A549 (cell line): ENCODE results near the gene ELL. TPM values are rescaled to one million over a fixed set of nuclear protein-coding genes. Genes with fewer than 3 reads are reported as not detected.

Source experiments
- ATAC-seq, 2 experiments: fragments of 200-7000 bp in 1 of 2; fragments of >200 bp in 1 of 2; cut with Nextera tagmentation in 1 of 2; cut with Tn5 transposase in 1 of 2; 3 replicates each; pipeline versions ENCODE4 v1.8.0 to v1.9.1; 2018 to 2020; ENCODE audit warnings: mild to moderate bottlenecking in 1 of 2, moderate library complexity in 1 of 2
- CTCF ChIA-PET: fragments of 300-600 bp; sonication (Branson Sonifier 250); formaldehyde crosslinking; extraction: SDS; loops from one replicate; lab custom pipeline; 2021; ENCODE audit warnings: antibody characterized with exemption, inconsistent platforms; lab: Yijun Ruan, JAX
- POLR2A ChIA-PET: fragments of 350-600 bp; formaldehyde crosslinking; extraction: SDS; loops from one replicate; lab custom pipeline; 2021; ENCODE audit warnings: antibody characterized with exemption, inconsistent platforms; lab: Yijun Ruan, JAX
- DNase-seq, 2 experiments: peaks; one replicate each; pipeline versions ENCODE4 v3.0.0 to v3.0.0-alpha.2; 2011 to 2016; ENCODE audit warnings: low read depth in 1 of 2, low spot score in 1 of 2
- FAIRE-seq: peaks from 2 replicates; lab custom pipeline; 2011; peaks lifted over from hg19 to GRCh38; lab: Jason Lieb, UNC
- H3K27ac ChIP-seq, 2 experiments: fragments of >200 bp; sonication (Bioruptor Twin); formaldehyde crosslinking; 3 replicates each; pipeline ENCODE4 v1.5.1; 2016 to 2017
- H3K4me1 ChIP-seq: fragments of >200 bp; sonication (Bioruptor Twin); formaldehyde crosslinking; 3 replicates; pipeline ENCODE4 v1.6.1; 2016
- H3K4me2 ChIP-seq: fragments of >200 bp; sonication (Bioruptor Twin); formaldehyde crosslinking; 3 replicates; pipeline ENCODE4 v1.6.1; 2016
- H3K4me3 ChIP-seq: fragments of >200 bp; sonication (Bioruptor Twin); formaldehyde crosslinking; 3 replicates; pipeline ENCODE4 v1.5.1; 2016
- H3K9me3 ChIP-seq: fragments of >200 bp; sonication (Bioruptor Twin); formaldehyde crosslinking; 3 replicates; pipeline ENCODE4 v1.6.1; 2016
- BHLHE40 ChIP-seq: IDR thresholded peaks from 2 replicates; pipeline ENCODE4 v1.6.1; 2012; ENCODE audit warnings: low read depth, low read length, inconsistent platforms
- CBX8 ChIP-seq: fragments of 200-600 bp; sonication (generic); IDR thresholded peaks from 2 replicates; pipeline ENCODE4 v1.6.1; 2016
- CEBPB ChIP-seq, 2 experiments: fragments of >200 bp in 1 of 2; sonication (Bioruptor Twin) in 1 of 2; formaldehyde crosslinking in 1 of 2; IDR thresholded peaks; 2 replicates each; pipeline ENCODE4 v1.6.1; 2012 to 2016
- EHF ChIP-seq: fragments of 250-450 bp; sonication (Bioruptor Pico); IDR thresholded peaks from 2 replicates; pipeline ENCODE4 v1.5.0; 2020; ENCODE audit warnings: mild to moderate bottlenecking
- EP300 ChIP-seq, 2 experiments: fragments of >200 bp; sonication (Bioruptor Twin); formaldehyde crosslinking; IDR thresholded peaks; 2 replicates in 1 of 2; 3 replicates in 1 of 2; pipeline ENCODE4 v1.6.1; 2016 to 2017
- FOSB ChIP-seq: fragments of 250-450 bp; sonication (Bioruptor Pico); IDR thresholded peaks from 2 replicates; pipeline ENCODE4 v1.5.0; 2020; ENCODE audit warnings: mild to moderate bottlenecking, moderate library complexity
- FOSL2 ChIP-seq, 2 experiments: fragments of 450-650 bp in 1 of 2; fragments of >200 bp in 1 of 2; sonication (Bioruptor Twin) in 1 of 2; formaldehyde crosslinking; IDR thresholded peaks; 2 replicates each; pipeline versions ENCODE4 v1.5.0 to v1.6.1; 2016 to 2020; ENCODE audit warnings: mild to moderate bottlenecking in 1 of 2, moderate library complexity in 1 of 2
- FOXS1 ChIP-seq: fragments of 250-450 bp; sonication (Bioruptor Pico); IDR thresholded peaks from 2 replicates; pipeline ENCODE4 v1.5.0; 2020; ENCODE audit warnings: mild to moderate bottlenecking, moderate library complexity
- GATA3 ChIP-seq: IDR thresholded peaks from 2 replicates; pipeline ENCODE4 v1.6.1; 2012; ENCODE audit warnings: borderline replicate concordance
- HDAC2 ChIP-seq: fragments of 200-600 bp; sonication (generic); IDR thresholded peaks from 2 replicates; pipeline ENCODE4 v1.6.1; 2016
- HOXA7 ChIP-seq: fragments of 250-450 bp; sonication (Bioruptor Pico); IDR thresholded peaks from 2 replicates; pipeline ENCODE4 v1.5.0; 2020; ENCODE audit warnings: mild to moderate bottlenecking, moderate library complexity
- HOXB13 ChIP-seq: fragments of 250-450 bp; sonication (Bioruptor Pico); IDR thresholded peaks from 2 replicates; pipeline ENCODE4 v1.5.0; 2020; ENCODE audit warnings: low read depth, mild to moderate bottlenecking, moderate library complexity
- HOXB5 ChIP-seq: fragments of 250-450 bp; sonication (Bioruptor Pico); IDR thresholded peaks from 2 replicates; pipeline ENCODE4 v1.5.0; 2020; ENCODE audit warnings: mild to moderate bottlenecking, moderate library complexity
- JUNB ChIP-seq: fragments of >200 bp; sonication (Bioruptor Twin); formaldehyde crosslinking; IDR thresholded peaks from 2 replicates; pipeline ENCODE4 v1.6.1; 2016
- MAFK ChIP-seq: fragments of 450-650 bp; IDR thresholded peaks from 2 replicates; pipeline ENCODE4 v1.6.1; 2014; ENCODE audit not compliant: partially characterized antibody
- MAZ ChIP-seq: fragments of 150-350 bp; IDR thresholded peaks from 2 replicates; pipeline ENCODE4 v1.6.1; 2014; ENCODE audit warnings: antibody characterized with exemption, low read depth, low read length, borderline replicate concordance
- MYC ChIP-seq: IDR thresholded peaks from 2 replicates; pipeline ENCODE4 v1.6.1; 2012; ENCODE audit warnings: mild to moderate bottlenecking, inconsistent platforms, low read length, improper control_type of control experiment, borderline replicate concordance
- NFE2L2 ChIP-seq: fragments of 150-350 bp; conservative IDR thresholded peaks from 2 replicates; pipeline ENCODE4 v1.6.1; 2014; ENCODE audit warnings: low read length
- NR3C1 ChIP-seq: fragments of >200 bp; sonication (Bioruptor Twin); formaldehyde crosslinking; IDR thresholded peaks from 3 replicates; pipeline ENCODE4 v1.6.1; 2017
- PBX3 ChIP-seq: IDR thresholded peaks from 2 replicates; pipeline ENCODE4 v1.6.1; 2012
- POLR2A ChIP-seq: IDR thresholded peaks from 2 replicates; pipeline ENCODE4 v1.6.1; 2012; ENCODE audit warnings: mild to moderate bottlenecking, low read length
- POLR2AphosphoS2 ChIP-seq: conservative IDR thresholded peaks from 2 replicates; pipeline ENCODE4 v1.6.1; 2012; ENCODE audit warnings: low read length, improper control_type of control experiment, inconsistent platforms
- RAD21 ChIP-seq, 2 experiments: fragments of >200 bp in 1 of 2; sonication (Bioruptor Twin) in 1 of 2; formaldehyde crosslinking in 1 of 2; IDR thresholded peaks in 1 of 2; conservative IDR thresholded peaks in 1 of 2; 2 replicates in 1 of 2; 3 replicates in 1 of 2; pipeline ENCODE4 v1.6.1; 2012 to 2018; ENCODE audit warnings: inconsistent platforms in 1 of 2
- SMC3 ChIP-seq: fragments of >200 bp; sonication (Bioruptor Twin); formaldehyde crosslinking; IDR thresholded peaks from 3 replicates; pipeline ENCODE4 v1.6.1; 2018; ENCODE audit warnings: inconsistent platforms
- SREBF2 ChIP-seq: fragments of 450-650 bp; IDR thresholded peaks from 2 replicates; pipeline ENCODE4 v1.6.1; 2014; ENCODE audit warnings: mild to moderate bottlenecking, moderate library complexity
- WGBS: methylation state at CpG from one replicate; pipeline ENCODE4 v1.1.6; 2017; ENCODE audit errors: missing lambda C conversion rate; 5-methylcytosine and 5-hydroxymethylcytosine counted together
- polyA plus RNA-seq, 4 experiments: library from polyadenylated mRNA; depleted of rRNA in 3 of 4; stranded (reverse); fragments of >200 nt; fragmentation: RNase III in 1 of 4; extraction: RNeasy Plus Mini Kit Qiagen cat#74134 plus additional on column Dnase treatment in 1 of 4; gene quantifications; 2 replicates in 3 of 4; 3 replicates in 1 of 4; pipeline ENCODE4 v1.2.3, GENCODE V29; 2011 to 2017
- TF ChIP-seq, protein P1 (sequence below): fragments of 150-350 bp; IDR thresholded peaks from 2 replicates; pipeline ENCODE4 v1.6.1; 2014; ENCODE audit warnings: low read depth, mild to moderate bottlenecking, low read length
- TF ChIP-seq, protein P2 (sequence below): fragments of 450-650 bp; IDR thresholded peaks from 2 replicates; pipeline ENCODE4 v1.6.1; 2014; ENCODE audit warnings: antibody characterized with exemption
- TF ChIP-seq, protein P3 (sequence below): IDR thresholded peaks from 2 replicates; pipeline ENCODE4 v1.6.1; 2012

The ELL gene
- polyA plus RNA-seq, 2 of the 4 experiments (the other 2 are of a cell fraction), result 1.6 to 3.6 TPM

GRCh38 chr19:18568367-18568766 lies 46.5 kb upstream of the ELL start:
- peaks cover 13% of the 10 kb centered on the region for H3K4me1 ChIP-seq
- no peaks in the 10 kb centered on the region for H3K9me3 ChIP-seq
- 92% methylated on average over 6 of the region's 15 CpGs for WGBS
- ChIA-PET CTCF (interaction anchor here (0.6 kb wide), 1 partner anchor 246 kb away, joined by 4 read pairs; the partner anchor contains the start of gene LSM4), POLR2A (interaction anchor here (1.1 kb wide), 1 partner anchor 11 kb away, joined by 3 read pairs; no protein-coding TSS in a partner anchor)
- FAIRE-seq (no peak), ATAC-seq (no peak), DNase-seq (no peak)
- H3K4me3 ChIP-seq, result no peak overlapping the region
- H3K27ac ChIP-seq, result no peak overlapping the region
- TF ChIP-seq MAFK, result no peak
- no peak for TF ChIP-seq EHF
- no peak for TF ChIP-seq EP300 (IDR thresholded peaks at IDR 0.05)
- TF ChIP-seq MYC, result no peak
- TF ChIP-seq CEBPB (IDR thresholded peaks at IDR 0.05), result no peak
- TF ChIP-seq PBX3, result no peak
- TF ChIP-seq, all 56 proteins: peak for 0
- no peak overlapping the region for H3K4me2 ChIP-seq

DNA sequence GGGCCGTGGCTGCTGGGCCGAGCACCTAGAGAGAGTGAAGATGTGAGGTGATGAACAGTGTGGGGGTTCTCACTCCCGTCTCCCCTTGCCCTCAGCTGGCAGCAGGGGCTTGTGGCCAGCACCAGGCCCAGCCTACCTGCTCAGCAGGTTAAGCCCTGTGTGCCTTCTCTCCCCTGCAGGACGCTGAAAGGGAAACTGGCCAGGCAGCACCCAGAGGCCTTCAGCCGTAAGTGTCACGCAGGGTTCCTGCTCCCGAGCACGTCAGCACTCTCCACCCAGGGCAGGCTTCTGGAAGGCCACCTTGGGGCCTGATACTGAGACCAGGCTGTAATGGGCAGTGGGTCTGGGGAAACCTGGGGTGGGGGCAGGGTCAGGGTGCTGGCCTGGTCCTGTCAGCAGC lies 45.1 kb upstream of the ELL start:
- Histone ChIP-seq H3K9me3 (no peaks in the 10 kb centered on the region), H3K4me2 (no peak overlapping the region), H3K4me1 (0 out of 3 replicates have a peak, but pooled peaks cover 5% of the 10 kb centered on the region), H3K27ac (no peak overlapping the region), H3K4me3 (no peak overlapping the region)
- ChIA-PET POLR2A (no interaction called here), CTCF (interaction anchor here (1.0 to 1.1 kb wide), 3 partner anchors 22 to 105 kb away, joined by 3 to 5 read pairs (median 3); no protein-coding TSS in a partner anchor)
- no peak for DNase-seq
- FAIRE-seq, result no peak
- TF ChIP-seq, protein P1, sequence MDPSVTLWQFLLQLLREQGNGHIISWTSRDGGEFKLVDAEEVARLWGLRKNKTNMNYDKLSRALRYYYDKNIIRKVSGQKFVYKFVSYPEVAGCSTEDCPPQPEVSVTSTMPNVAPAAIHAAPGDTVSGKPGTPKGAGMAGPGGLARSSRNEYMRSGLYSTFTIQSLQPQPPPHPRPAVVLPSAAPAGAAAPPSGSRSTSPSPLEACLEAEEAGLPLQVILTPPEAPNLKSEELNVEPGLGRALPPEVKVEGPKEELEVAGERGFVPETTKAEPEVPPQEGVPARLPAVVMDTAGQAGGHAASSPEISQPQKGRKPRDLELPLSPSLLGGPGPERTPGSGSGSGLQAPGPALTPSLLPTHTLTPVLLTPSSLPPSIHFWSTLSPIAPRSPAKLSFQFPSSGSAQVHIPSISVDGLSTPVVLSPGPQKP, result no peak
- TF ChIP-seq, protein P2, sequence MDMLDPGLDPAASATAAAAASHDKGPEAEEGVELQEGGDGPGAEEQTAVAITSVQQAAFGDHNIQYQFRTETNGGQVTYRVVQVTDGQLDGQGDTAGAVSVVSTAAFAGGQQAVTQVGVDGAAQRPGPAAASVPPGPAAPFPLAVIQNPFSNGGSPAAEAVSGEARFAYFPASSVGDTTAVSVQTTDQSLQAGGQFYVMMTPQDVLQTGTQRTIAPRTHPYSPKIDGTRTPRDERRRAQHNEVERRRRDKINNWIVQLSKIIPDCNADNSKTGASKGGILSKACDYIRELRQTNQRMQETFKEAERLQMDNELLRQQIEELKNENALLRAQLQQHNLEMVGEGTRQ, result no peak
- TF ChIP-seq CBX8 (no peak), FOXS1 (CRISPR knock-in tag) (no peak), SREBF2 (no peak), HOXA7 (CRISPR knock-in tag) (no peak), FOSL2 (IDR thresholded peaks at IDR 0.05) (no peak), FOSL2 (CRISPR knock-in tag; IDR thresholded peaks at IDR 0.05) (no peak), POLR2AphosphoS2 (no peak), FOSB (CRISPR knock-in tag) (no peak), HOXB5 (CRISPR knock-in tag) (no peak), GATA3 (no peak), POLR2A (no peak)
- no peak for ATAC-seq
- WGBS, result 94% methylated on average over 4 of the region's 8 CpGs

GRCh38 chr19:18562086-18562485 lies 40.2 kb upstream of the ELL start:
- CTCF ChIA-PET, result interaction anchor here (1.0 to 1.9 kb wide), 2 partner anchors 9 to 92 kb away, joined by 3 to 7 read pairs; partner anchors contain the start of gene UBA52
- no peak for TF ChIP-seq RAD21 (conservative IDR thresholded peaks at IDR 0.05 in 1 of 2, IDR thresholded peaks at IDR 0.05 in 1 of 2)
- no peak for TF ChIP-seq HOXB13 (CRISPR knock-in tag)
- no peak for TF ChIP-seq SMC3
- no peak for TF ChIP-seq MAZ
- no peak for TF ChIP-seq HDAC2
- TF ChIP-seq NR3C1, result no peak
- TF ChIP-seq HOXB5 (CRISPR knock-in tag), result no peak
- TF ChIP-seq NFE2L2, result no peak
- TF ChIP-seq, protein P3, sequence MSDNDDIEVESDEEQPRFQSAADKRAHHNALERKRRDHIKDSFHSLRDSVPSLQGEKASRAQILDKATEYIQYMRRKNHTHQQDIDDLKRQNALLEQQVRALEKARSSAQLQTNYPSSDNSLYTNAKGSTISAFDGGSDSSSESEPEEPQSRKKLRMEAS, result no peak
- TF ChIP-seq FOXS1 (CRISPR knock-in tag), result no peak
- TF ChIP-seq BHLHE40, result no peak
- no peak for TF ChIP-seq JUNB
- TF ChIP-seq POLR2AphosphoS2, result no peak
- Histone ChIP-seq H3K4me2 (no peak overlapping the region), H3K4me1 (peaks cover 11% of the 10 kb centered on the region; the same call in 2 of the 3 replicates), H3K27ac (no peak overlapping the region), H3K4me3 (no peak overlapping the region), H3K9me3 (no peaks in the 10 kb centered on the region)
- WGBS, result 90% methylated on average over 10 of the region's 14 CpGs
- DNase-seq (no peak), FAIRE-seq (no peak), ATAC-seq (no peak)
- POLR2A ChIA-PET, result no interaction called here
